Ovary (tissue), 3 donors: ENCODE data around the gene DMXL1.

Experiments
- POLR2A ChIP-seq: fragments of 450-650 bp; IDR thresholded peaks from one replicate; pipeline ENCODE4 v1.6.1; 2017; ENCODE audit warnings: antibody characterized with exemption, mild to moderate bottlenecking, moderate library complexity
- TF ChIP-seq, protein P1 (sequence below), 3 donors: fragments of 450-650 bp in 2 of 3; fragments of 200-600 bp in 1 of 3; IDR thresholded peaks; one replicate each; pipeline versions ENCODE4 v1.5.1 to v1.8.0; 2016 to 2022; ENCODE audit warnings: antibody characterized with exemption in 3 of 3, mild to moderate bottlenecking in 1 of 3
- donor health status: DM: no; HTN: no; CAD: no.

DNA sequence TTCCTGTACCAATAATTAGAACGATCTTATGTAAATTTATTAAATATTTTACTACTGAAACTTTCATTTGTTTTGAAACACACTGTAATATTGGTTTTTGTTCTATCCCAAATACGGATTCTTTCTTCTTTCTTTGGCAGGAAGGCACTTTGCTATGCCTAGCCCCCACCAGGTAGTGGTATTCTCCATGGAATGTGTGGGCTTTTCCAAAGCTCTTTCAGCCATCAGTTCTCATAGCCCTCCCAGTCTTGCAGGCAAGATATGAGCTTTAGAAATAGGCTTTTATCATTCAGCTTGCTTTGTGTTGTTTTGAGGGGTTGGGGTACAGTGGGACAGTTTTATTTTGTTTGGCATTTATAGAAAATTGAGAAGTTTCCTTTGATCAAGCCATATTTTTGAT is 107.5 kb downstream of the DMXL1 start:
- TF ChIP-seq, protein P1, sequence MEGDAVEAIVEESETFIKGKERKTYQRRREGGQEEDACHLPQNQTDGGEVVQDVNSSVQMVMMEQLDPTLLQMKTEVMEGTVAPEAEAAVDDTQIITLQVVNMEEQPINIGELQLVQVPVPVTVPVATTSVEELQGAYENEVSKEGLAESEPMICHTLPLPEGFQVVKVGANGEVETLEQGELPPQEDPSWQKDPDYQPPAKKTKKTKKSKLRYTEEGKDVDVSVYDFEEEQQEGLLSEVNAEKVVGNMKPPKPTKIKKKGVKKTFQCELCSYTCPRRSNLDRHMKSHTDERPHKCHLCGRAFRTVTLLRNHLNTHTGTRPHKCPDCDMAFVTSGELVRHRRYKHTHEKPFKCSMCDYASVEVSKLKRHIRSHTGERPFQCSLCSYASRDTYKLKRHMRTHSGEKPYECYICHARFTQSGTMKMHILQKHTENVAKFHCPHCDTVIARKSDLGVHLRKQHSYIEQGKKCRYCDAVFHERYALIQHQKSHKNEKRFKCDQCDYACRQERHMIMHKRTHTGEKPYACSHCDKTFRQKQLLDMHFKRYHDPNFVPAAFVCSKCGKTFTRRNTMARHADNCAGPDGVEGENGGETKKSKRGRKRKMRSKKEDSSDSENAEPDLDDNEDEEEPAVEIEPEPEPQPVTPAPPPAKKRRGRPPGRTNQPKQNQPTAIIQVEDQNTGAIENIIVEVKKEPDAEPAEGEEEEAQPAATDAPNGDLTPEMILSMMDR (IDR thresholded peaks at IDR 0.05): no peak
- TF ChIP-seq POLR2A: no peak
